ENCODE results near the gene SIX4. TPM values are rescaled to one million over a fixed set of nuclear protein-coding genes. Genes with fewer than 3 reads are reported as not detected.
A peak's percentile ranks its signal among the peaks of the same experiment; 100 is the strongest.

SIX4 gene
- total and polyA plus RNA-seq, 10 donors = 0.03 to 0.51 (median 0.19) TPM; not detected in 4

DNA sequence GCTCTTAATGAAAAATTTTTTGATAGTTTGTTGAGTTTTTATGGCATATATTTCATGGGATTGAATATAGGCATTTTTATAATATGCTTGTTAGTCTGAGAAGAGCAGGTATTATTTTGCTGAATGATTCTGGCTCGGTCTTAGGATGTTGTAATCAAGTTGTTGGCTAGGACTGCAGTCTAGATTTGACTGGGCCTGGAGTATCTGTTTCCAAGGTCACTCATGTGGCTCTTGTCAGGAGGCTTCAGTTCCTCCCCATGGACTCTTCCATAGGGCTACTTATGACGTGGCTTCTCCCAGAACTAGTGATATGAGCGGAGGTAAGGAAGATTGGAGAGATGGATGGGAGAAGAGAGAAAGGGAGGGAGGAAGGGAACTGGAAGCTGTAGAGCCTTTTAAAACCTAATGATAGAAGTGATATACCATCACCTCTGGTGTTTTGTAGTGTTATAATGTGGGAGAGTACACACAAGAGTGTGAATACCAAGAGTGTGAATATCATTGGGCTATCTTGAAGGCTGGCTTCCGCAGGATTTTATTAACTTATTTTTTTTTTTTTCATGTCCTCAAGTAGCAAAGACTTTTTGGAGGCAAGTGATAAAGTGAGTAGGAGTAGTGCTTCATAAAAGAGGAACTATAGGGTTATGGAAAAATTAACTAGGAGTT, 14.8 kb upstream of the SIX4 start:
- no peak for DNase-seq
- H3K36me3 ChIP-seq = peaks cover 0 to 4% (median 0%) of the 10 kb centered on the region in 6 donors
- 89 to 95% (median 90%) methylated on average over 4 of the region's 4 CpGs for WGBS, 5 donors
- peaks cover 16 to 35% (median 25%) of the 10 kb centered on the region in 6 donors for H3K4me1 ChIP-seq
- peaks cover 0 to 4% (median 0%) of the 10 kb centered on the region in 7 donors for H3K27me3 ChIP-seq (replicated peaks in 1 of 7)
- intact Hi-C loops (cut with DNase I; ENCODE audit: low total_unique reads) = no loop called here
- H3K9me3 ChIP-seq = peaks cover 7 to 17% (median 14%) of the 10 kb centered on the region in 8 donors
- no peak overlapping the region for H3K4me3 ChIP-seq
- TF ChIP-seq, protein P1, sequence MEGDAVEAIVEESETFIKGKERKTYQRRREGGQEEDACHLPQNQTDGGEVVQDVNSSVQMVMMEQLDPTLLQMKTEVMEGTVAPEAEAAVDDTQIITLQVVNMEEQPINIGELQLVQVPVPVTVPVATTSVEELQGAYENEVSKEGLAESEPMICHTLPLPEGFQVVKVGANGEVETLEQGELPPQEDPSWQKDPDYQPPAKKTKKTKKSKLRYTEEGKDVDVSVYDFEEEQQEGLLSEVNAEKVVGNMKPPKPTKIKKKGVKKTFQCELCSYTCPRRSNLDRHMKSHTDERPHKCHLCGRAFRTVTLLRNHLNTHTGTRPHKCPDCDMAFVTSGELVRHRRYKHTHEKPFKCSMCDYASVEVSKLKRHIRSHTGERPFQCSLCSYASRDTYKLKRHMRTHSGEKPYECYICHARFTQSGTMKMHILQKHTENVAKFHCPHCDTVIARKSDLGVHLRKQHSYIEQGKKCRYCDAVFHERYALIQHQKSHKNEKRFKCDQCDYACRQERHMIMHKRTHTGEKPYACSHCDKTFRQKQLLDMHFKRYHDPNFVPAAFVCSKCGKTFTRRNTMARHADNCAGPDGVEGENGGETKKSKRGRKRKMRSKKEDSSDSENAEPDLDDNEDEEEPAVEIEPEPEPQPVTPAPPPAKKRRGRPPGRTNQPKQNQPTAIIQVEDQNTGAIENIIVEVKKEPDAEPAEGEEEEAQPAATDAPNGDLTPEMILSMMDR (IDR thresholded peaks at IDR 0.05 in 8 of 11, conservative IDR thresholded peaks at IDR 0.05 in 3 of 11) = no peak
- no peak for TF ChIP-seq POLR2A (IDR thresholded peaks at IDR 0.05)
- no peak for TF ChIP-seq POLR2AphosphoS5 (IDR thresholded peaks at IDR 0.05)
- H3K27ac ChIP-seq = no peak overlapping the region

GRCh38 chr14:60736494-60736893, 12.3 kb upstream of the SIX4 start:
- intact Hi-C loops (cut with DNase I; ENCODE audit: low total_unique reads) = no loop called here
- Histone ChIP-seq H3K9me3 (peaks cover 0 to 1% (median 0%) of the 10 kb centered on the region in 8 donors), H3K4me3 (no peak overlapping the region), H3K4me1 (peaks cover 16 to 35% (median 25%) of the 10 kb centered on the region in 6 donors), H3K36me3 (no peaks in the 10 kb centered on the region), H3K27ac (no peak overlapping the region), H3K27me3 (replicated peaks in 1 of 7) (peaks cover 0 to 19% (median 0%) of the 10 kb centered on the region in 7 donors)
- WGBS, 5 donors = 66 to 84% (median 73%) methylated on average over 4 of the region's 4 CpGs
- TF ChIP-seq POLR2AphosphoS5 (IDR thresholded peaks at IDR 0.05) (no peak), POLR2A (IDR thresholded peaks at IDR 0.05) (no peak)
- TF ChIP-seq, protein P1 (IDR thresholded peaks at IDR 0.05 in 8 of 11, conservative IDR thresholded peaks at IDR 0.05 in 3 of 11) = no peak
- DNase-seq = no peak

DNA sequence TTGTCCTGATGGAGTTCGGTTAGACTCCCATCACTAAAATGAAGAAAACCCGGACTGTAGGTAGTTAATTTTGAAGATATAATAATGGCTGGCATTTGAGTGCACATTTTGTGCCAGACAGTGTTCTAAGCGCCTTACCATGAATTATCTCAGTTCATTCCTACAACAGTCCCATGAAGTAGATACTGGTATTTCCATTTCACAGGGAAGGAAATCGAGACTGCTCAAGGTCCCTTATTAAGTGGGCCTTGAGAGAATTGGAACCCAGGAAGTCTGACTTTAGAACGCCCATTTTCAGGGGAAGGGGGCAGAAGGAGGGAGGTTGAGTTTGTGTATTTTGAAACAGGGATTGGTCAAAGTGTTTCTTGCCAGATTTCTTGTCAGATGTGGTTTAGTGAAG, 11.3 kb upstream of the SIX4 start:
- Histone ChIP-seq H3K4me1 (peaks cover 16 to 35% (median 25%) of the 10 kb centered on the region in 6 donors), H3K27ac (peak overlapping the region in 2 of 8 donors; percentile 72 to 79), H3K36me3 (no peaks in the 10 kb centered on the region), H3K9me3 (peaks cover 0 to 7% (median 0%) of the 10 kb centered on the region in 8 donors), H3K4me3 (peak overlapping the region; percentile 54 to 89 (median 72)), H3K27me3 (replicated peaks in 1 of 7) (peaks cover 0 to 23% (median 0%) of the 10 kb centered on the region in 7 donors)
- intact Hi-C loops (cut with DNase I; ENCODE audit: low total_unique reads) = no loop called here
- TF ChIP-seq POLR2A (IDR thresholded peaks at IDR 0.05) (no peak), POLR2AphosphoS5 (IDR thresholded peaks at IDR 0.05) (no peak)
- TF ChIP-seq, protein P1 (IDR thresholded peaks at IDR 0.05 in 8 of 11, conservative IDR thresholded peaks at IDR 0.05 in 3 of 11) = no peak
- 22 to 34% (median 28%) methylated on average over 5 of the region's 5 CpGs for WGBS, 5 donors
- no peak for DNase-seq

DNA sequence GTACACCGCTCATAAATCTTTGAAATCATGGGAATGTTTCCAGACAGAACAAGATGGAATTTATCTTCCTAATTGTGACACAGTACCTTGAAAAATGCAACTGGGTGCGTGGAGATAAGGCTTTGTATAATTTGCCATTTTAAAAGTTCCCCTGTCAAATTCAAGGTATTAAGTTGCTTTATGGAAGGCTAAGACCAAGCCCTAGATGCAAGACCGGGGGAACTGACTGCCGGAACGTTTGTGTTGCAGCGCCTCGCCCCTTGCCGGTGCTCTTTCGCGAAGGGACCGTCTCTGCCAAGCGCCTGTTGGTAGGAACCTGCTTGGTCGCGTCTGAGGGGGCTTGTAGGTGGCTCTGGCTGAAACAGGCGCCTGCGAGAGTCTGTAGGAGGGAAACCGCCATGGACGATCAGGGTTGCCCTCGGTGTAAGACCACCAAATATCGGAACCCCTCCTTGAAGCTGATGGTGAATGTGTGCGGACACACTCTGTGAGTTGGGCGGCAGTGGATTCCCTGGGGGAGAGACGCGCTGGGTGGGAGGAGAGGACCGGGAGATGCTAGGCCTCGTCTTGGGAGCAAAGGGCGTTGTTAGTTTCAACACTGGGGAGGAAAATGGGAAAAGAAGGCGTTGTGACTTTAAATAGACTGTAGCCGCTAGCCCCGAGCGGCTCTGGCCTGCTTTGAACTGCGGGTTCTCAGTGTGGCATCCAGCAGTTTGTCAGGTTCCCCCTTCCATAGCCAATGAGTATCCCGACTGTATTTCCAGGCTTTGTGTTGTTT, 10.5 kb upstream of the SIX4 start, which contains the start of gene MNAT1:
MNAT1 (plus strand) TSS at position 297 of the 778 bp plus-strand sequence; CDS start at position 399, 102 bp downstream.
- WGBS, 5 donors = 3% methylated on average over 31 to 33 of the region's 33 CpGs
- Histone ChIP-seq H3K36me3 (no peaks in the 10 kb centered on the region), H3K4me1 (peaks cover 16 to 35% (median 25%) of the 10 kb centered on the region in 6 donors), H3K27ac (peak within 1 kb of the TSS in 6 of 8 donors; percentile 67 to 79 (median 76)), H3K4me3 (peak within 1 kb of the TSS; percentile 54 to 89 (median 72)), H3K27me3 (replicated peaks in 1 of 7) (peaks cover 0 to 27% (median 0%) of the 10 kb centered on the region in 7 donors), H3K9me3 (peaks cover 0 to 7% (median 0%) of the 10 kb centered on the region in 8 donors)
- TF ChIP-seq, protein P1 (IDR thresholded peaks at IDR 0.05 in 8 of 11, conservative IDR thresholded peaks at IDR 0.05 in 3 of 11) = peak in 1 of 11 experiments; percentile 23
- TF ChIP-seq POLR2AphosphoS5 (IDR thresholded peaks at IDR 0.05) (peak; percentile 74 to 78 (median 74)), POLR2A (IDR thresholded peaks at IDR 0.05) (no peak)
- intact Hi-C loops (cut with DNase I; ENCODE audit: low total_unique reads) = no loop called here
- DNase-seq = peak; percentile 92
